Umbilical cord (tissue), 2 donors: Measurements from ENCODE around the gene AKIRIN2. TPM values are rescaled to one million over a fixed set of nuclear protein-coding genes. Genes with fewer than 3 reads are reported as not detected.

ENCODE experiments used
- DNase-seq: peaks from one replicate; pipeline ENCODE4 v3.0.0-alpha.2; 2015; ENCODE audit warnings: low spot score
- total RNA-seq: library from RNA; depleted of rRNA; stranded (reverse); fragments of >200 nt; gene quantifications from one replicate; pipeline ENCODE4 v1.2.3, GENCODE V29; 2014; ENCODE audit warnings: low replicate concordance; ENCODE audit not compliant: insufficient read depth

AKIRIN2 gene
- 6.5 TPM for total RNA-seq

- peak; percentile 100 for DNase-seq
Measured at GRCh38 chr6:87701676-87702588, at the start of gene AKIRIN2. AKIRIN2 (minus strand) TSS chr6:87702233; CDS start chr6:87701684, 549 bp downstream.

- no peak for DNase-seq
Measured at GRCh38 chr6:87747646-87748045, 45.6 kb upstream of the AKIRIN2 start.

- no peak for DNase-seq
Measured at GRCh38 chr6:87745966-87746721, 44.1 kb upstream of the AKIRIN2 start.

GRCh38 chr6:87743454-87743853 is 41.4 kb upstream of the AKIRIN2 start:
- no peak for DNase-seq

- no peak for DNase-seq
Measured at GRCh38 chr6:87742106-87742505, 40.1 kb upstream of the AKIRIN2 start.

- DNase-seq = no peak
Measured at GRCh38 chr6:87741001-87741650, 39.1 kb upstream of the AKIRIN2 start.

- no peak for DNase-seq
Measured at GRCh38 chr6:87738744-87739143, 36.7 kb upstream of the AKIRIN2 start.

GRCh38 chr6:87738000-87738399 is 36.0 kb upstream of the AKIRIN2 start:
- no peak for DNase-seq

- DNase-seq = no peak
Measured at GRCh38 chr6:87736809-87737540, 34.9 kb upstream of the AKIRIN2 start.

GRCh38 chr6:87731818-87732661 is 30.0 kb upstream of the AKIRIN2 start:
- peak; percentile 90 for DNase-seq

GRCh38 chr6:87731080-87731479 is 29.0 kb upstream of the AKIRIN2 start:
- DNase-seq = no peak

- peak; percentile 39 for DNase-seq
Measured at GRCh38 chr6:87729965-87730719, 28.1 kb upstream of the AKIRIN2 start.

- no peak for DNase-seq
Measured at GRCh38 chr6:87728706-87729105, 26.7 kb upstream of the AKIRIN2 start.

- no peak for DNase-seq
Measured at GRCh38 chr6:87724983-87725811, 23.2 kb upstream of the AKIRIN2 start.

GRCh38 chr6:87723170-87724078 is 21.4 kb upstream of the AKIRIN2 start:
- peak; percentile 65 for DNase-seq

- no peak for DNase-seq
Measured at GRCh38 chr6:87722540-87723169, 20.6 kb upstream of the AKIRIN2 start.

- no peak for DNase-seq
Measured at GRCh38 chr6:87721311-87721710, 19.3 kb upstream of the AKIRIN2 start.
